Activated CD8-positive, alpha-beta T cell treated with anti-CD3 and anti-CD28 coated beads, Interleukin-2, amount 10 ng/mL, durations not matched to agents 7 days and 5 days (primary cell): ENCODE measurements around the gene NRXN3. TPM values are rescaled to one million over a fixed set of nuclear protein-coding genes. Genes with fewer than 3 reads are reported as not detected.
"Not testable (repeated sequence)": the region's sequence is repeated elsewhere in the genome, so short reads cannot be mapped to it uniquely, and the experiment has no call there.

Experiments used
- ATAC-seq: fragments of 150-1000 bp; cut with Tn5 transposase; one replicate; pipeline ENCODE4 v1.10.0; 2021; ENCODE audit warnings: moderate library complexity
- CTCF ChIA-PET: fragments of 350-600 bp; sonication (Branson Sonifier 250); formaldehyde crosslinking; loops from one replicate; lab custom pipeline; 2021; ENCODE audit warnings: antibody characterized with exemption; lab: Charles Lee
- POLR2A ChIA-PET: fragments of 350-600 bp; sonication (Branson Sonifier 250); formaldehyde crosslinking; loops from one replicate; lab custom pipeline; 2021; ENCODE audit warnings: antibody characterized with exemption; lab: Charles Lee
- DNase-seq: peaks from one replicate; pipeline ENCODE4 v3.0.0-alpha.2; 2020
- H3K27ac Mint-ChIP-seq: one replicate; pipeline ENCODE4 v1.8.0; 2021; ENCODE audit warnings: mild to moderate bottlenecking, mixed read lengths
- H3K27me3 Mint-ChIP-seq: one replicate; pipeline ENCODE4 v1.8.0; 2021; ENCODE audit warnings: low read depth, mixed read lengths
- H3K36me3 Mint-ChIP-seq: one replicate; pipeline ENCODE4 v1.8.0; 2021; ENCODE audit warnings: low read depth, mixed read lengths
- H3K4me1 Mint-ChIP-seq: one replicate; pipeline ENCODE4 v1.8.0; 2021; ENCODE audit warnings: low read depth, mixed read lengths
- H3K4me3 Mint-ChIP-seq: one replicate; pipeline ENCODE4 v1.8.0; 2021; ENCODE audit warnings: mild to moderate bottlenecking, mixed read lengths
- H3K9me3 Mint-ChIP-seq: one replicate; pipeline ENCODE4 v1.8.0; 2022; ENCODE audit warnings: mixed read lengths; ENCODE audit not compliant: insufficient read depth
- total RNA-seq, 2 experiments: library from RNA; stranded (reverse); gene quantifications; one replicate each; pipeline ENCODE4 v1.2.3, GENCODE V29; 2021

NRXN3 gene
- total RNA-seq, 2 experiments from 2014 or later: not detected

- H3K27me3 Mint-ChIP-seq: no peaks in the 10 kb centered on the region
- CTCF ChIA-PET: no interaction called here
- no peaks in the 10 kb centered on the region for H3K36me3 Mint-ChIP-seq
- POLR2A ChIA-PET: interaction anchor here (0.6 kb wide), 1 partner anchor 169 kb away, joined by 3 read pairs; no protein-coding TSS in a partner anchor
- no peak for ATAC-seq
- H3K27ac Mint-ChIP-seq: no peak overlapping the region
- DNase-seq: no peak
- H3K4me3 Mint-ChIP-seq: no peak overlapping the region
- peaks cover 4% of the 10 kb centered on the region for H3K9me3 Mint-ChIP-seq
- no peaks in the 10 kb centered on the region for H3K4me1 Mint-ChIP-seq
Measured at GRCh38 chr14:79767251-79767650, 1597.1 kb downstream of the NRXN3 start.

DNA sequence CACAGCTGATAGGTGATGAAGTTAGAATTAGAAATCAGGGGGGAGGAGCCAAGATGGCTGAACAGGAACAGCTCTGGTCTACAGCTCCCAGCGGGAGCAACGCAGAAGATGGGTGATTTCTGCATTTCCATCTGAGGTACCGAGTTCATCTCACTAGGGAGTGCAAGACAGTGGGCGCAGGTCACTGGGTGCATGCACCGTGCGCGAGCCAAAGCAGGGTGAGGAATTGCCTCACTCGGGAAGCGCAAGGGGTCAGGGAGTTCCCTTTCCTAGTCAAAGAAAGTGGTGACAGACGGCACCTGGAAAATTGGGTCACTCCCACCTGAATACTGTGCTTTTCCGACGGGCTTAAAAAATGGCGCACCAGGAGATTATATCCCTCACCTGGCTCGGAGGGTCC, 1597.5 kb downstream of the NRXN3 start:
- H3K27ac Mint-ChIP-seq, H3K27me3 Mint-ChIP-seq, H3K9me3 Mint-ChIP-seq, CTCF ChIA-PET, H3K4me1 Mint-ChIP-seq, ATAC-seq, H3K36me3 Mint-ChIP-seq, POLR2A ChIA-PET, DNase-seq, H3K4me3 Mint-ChIP-seq: not testable (repeated sequence)

GRCh38 chr14:79781882-79782281, 1611.7 kb downstream of the NRXN3 start:
- ChIA-PET CTCF (no interaction called here), POLR2A (no interaction called here)
- Mint-ChIP-seq H3K9me3 (no peaks in the 10 kb centered on the region), H3K36me3 (no peaks in the 10 kb centered on the region), H3K4me3 (no peak overlapping the region), H3K4me1 (no peaks in the 10 kb centered on the region), H3K27me3 (no peaks in the 10 kb centered on the region), H3K27ac (no peak overlapping the region)
- no peak for DNase-seq
- no peak for ATAC-seq

GRCh38 chr14:79783041-79783440, 1612.9 kb downstream of the NRXN3 start:
- ChIA-PET POLR2A (no interaction called here), CTCF (no interaction called here)
- no peaks in the 10 kb centered on the region for H3K27me3 Mint-ChIP-seq
- ATAC-seq (no peak), DNase-seq (no peak)
- H3K27ac Mint-ChIP-seq: no peak overlapping the region
- H3K4me1 Mint-ChIP-seq: no peaks in the 10 kb centered on the region
- no peaks in the 10 kb centered on the region for H3K36me3 Mint-ChIP-seq
- H3K4me3 Mint-ChIP-seq: no peak overlapping the region
- H3K9me3 Mint-ChIP-seq: peaks cover 4% of the 10 kb centered on the region

- ATAC-seq (no peak), DNase-seq (no peak)
- ChIA-PET POLR2A (no interaction called here), CTCF (no interaction called here)
- Mint-ChIP-seq H3K36me3 (no peaks in the 10 kb centered on the region), H3K4me3 (no peak overlapping the region), H3K27me3 (no peaks in the 10 kb centered on the region), H3K27ac (no peak overlapping the region), H3K4me1 (no peaks in the 10 kb centered on the region), H3K9me3 (peaks cover 8% of the 10 kb centered on the region)
Measured at GRCh38 chr14:79786522-79786921, 1616.3 kb downstream of the NRXN3 start.

DNA sequence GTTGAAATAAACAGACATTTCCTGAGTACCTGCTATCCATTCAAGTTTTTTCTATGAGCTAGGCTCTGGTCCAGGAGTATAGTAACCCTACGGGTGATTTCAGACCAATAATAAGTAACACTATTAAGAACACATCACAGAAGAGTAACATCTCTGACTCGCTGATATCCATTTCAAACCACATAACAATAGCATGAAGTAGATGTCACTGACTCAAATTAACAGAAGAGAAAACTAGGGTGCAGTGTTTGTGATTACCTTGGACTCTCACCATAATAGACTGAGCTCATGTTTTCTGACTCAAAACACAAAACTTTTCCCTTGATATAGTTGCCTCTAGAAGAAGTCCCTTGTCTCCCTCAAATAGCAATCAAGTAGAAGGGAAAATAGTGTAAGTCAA, 1618.2 kb downstream of the NRXN3 start:
- no peak for DNase-seq
- POLR2A ChIA-PET: no interaction called here
- ATAC-seq: no peak
- Mint-ChIP-seq H3K9me3 (peaks cover 8% of the 10 kb centered on the region), H3K4me3 (no peak overlapping the region), H3K36me3 (no peaks in the 10 kb centered on the region), H3K27ac (no peak overlapping the region), H3K4me1 (no peaks in the 10 kb centered on the region), H3K27me3 (no peaks in the 10 kb centered on the region)
- CTCF ChIA-PET: no interaction called here

- Mint-ChIP-seq H3K4me3 (no peak overlapping the region), H3K9me3 (peaks cover 8% of the 10 kb centered on the region), H3K36me3 (no peaks in the 10 kb centered on the region), H3K27ac (no peak overlapping the region), H3K4me1 (no peaks in the 10 kb centered on the region), H3K27me3 (no peaks in the 10 kb centered on the region)
- ATAC-seq (no peak), DNase-seq (no peak)
- POLR2A ChIA-PET: no interaction called here
- CTCF ChIA-PET: no interaction called here
Measured at GRCh38 chr14:79791055-79791732, 1621.0 kb downstream of the NRXN3 start.

GRCh38 chr14:79802093-79802492, 1631.9 kb downstream of the NRXN3 start:
- POLR2A ChIA-PET: no interaction called here
- CTCF ChIA-PET: no interaction called here
- H3K9me3 Mint-ChIP-seq: no peaks in the 10 kb centered on the region
- H3K27ac Mint-ChIP-seq: no peak overlapping the region
- ATAC-seq (no peak), DNase-seq (no peak)
- no peak overlapping the region for H3K4me3 Mint-ChIP-seq
- H3K36me3 Mint-ChIP-seq: no peaks in the 10 kb centered on the region
- H3K27me3 Mint-ChIP-seq: no peaks in the 10 kb centered on the region
- no peaks in the 10 kb centered on the region for H3K4me1 Mint-ChIP-seq

DNA sequence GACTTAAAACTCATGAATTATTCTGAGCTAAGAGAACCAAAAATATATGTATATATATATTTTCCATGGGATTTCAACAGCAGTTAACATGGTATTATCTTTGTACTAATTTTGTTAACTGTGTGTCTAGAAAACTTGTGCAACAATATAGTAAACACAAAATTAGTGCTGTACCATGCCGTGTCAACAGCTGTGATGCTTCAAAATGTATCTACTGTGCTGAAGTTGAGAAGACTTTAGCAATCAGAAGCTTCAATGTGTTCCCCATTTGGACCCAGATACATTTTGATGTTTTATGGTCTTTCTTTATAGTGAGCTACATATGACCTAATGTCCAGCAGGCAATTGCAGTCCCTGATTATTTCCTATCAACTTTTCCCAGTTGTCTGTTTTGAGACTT, 1635.5 kb downstream of the NRXN3 start:
- H3K4me3 Mint-ChIP-seq: no peak overlapping the region
- POLR2A ChIA-PET: no interaction called here
- H3K27ac Mint-ChIP-seq: no peak overlapping the region
- DNase-seq: no peak
- H3K36me3 Mint-ChIP-seq: no peaks in the 10 kb centered on the region
- CTCF ChIA-PET: no interaction called here
- H3K4me1 Mint-ChIP-seq: no peaks in the 10 kb centered on the region
- no peaks in the 10 kb centered on the region for H3K9me3 Mint-ChIP-seq
- no peaks in the 10 kb centered on the region for H3K27me3 Mint-ChIP-seq
- ATAC-seq: no peak

GRCh38 chr14:79809849-79810612, 1639.9 kb downstream of the NRXN3 start:
- no peak overlapping the region for H3K27ac Mint-ChIP-seq
- DNase-seq (no peak), ATAC-seq (no peak)
- no peaks in the 10 kb centered on the region for H3K4me1 Mint-ChIP-seq
- CTCF ChIA-PET: no interaction called here
- POLR2A ChIA-PET: no interaction called here
- H3K36me3 Mint-ChIP-seq: no peaks in the 10 kb centered on the region
- no peaks in the 10 kb centered on the region for H3K27me3 Mint-ChIP-seq
- no peaks in the 10 kb centered on the region for H3K9me3 Mint-ChIP-seq
- no peak overlapping the region for H3K4me3 Mint-ChIP-seq

DNA sequence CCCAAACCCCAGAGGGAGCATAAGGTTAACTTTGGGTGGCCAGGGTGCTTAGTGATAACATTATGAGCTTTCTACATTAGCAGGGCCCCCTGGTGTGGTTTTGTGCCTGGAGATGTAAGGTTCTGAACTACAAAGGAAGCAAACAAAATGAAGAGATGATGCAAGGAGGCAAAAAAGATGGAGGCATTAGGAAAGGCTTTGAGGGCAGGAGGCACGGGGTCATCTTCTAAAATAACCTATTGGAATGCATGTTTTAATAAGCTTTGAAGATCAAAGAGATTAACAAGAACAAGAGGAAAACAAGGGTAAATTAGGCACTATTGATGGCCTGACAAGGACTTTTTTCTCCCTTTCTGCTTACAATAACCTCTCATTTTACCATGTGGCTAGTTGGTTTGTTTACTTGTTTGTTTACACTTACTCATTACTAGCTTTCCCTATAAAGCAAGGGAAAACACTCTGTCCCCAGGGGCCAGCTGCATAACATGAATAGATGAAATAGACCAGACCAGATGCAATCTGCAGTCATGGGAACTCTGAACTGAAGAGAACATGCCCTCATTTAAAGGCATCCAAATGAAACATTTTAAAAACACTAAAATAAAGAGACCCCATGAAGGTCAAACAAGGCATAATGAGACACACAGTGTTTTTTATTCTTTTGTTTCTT, 1650.8 kb downstream of the NRXN3 start:
- no peaks in the 10 kb centered on the region for H3K4me1 Mint-ChIP-seq
- no peak overlapping the region for H3K27ac Mint-ChIP-seq
- H3K27me3 Mint-ChIP-seq: no peaks in the 10 kb centered on the region
- DNase-seq (no peak), ATAC-seq (no peak)
- no peaks in the 10 kb centered on the region for H3K36me3 Mint-ChIP-seq
- ChIA-PET CTCF (no interaction called here), POLR2A (no interaction called here)
- H3K9me3 Mint-ChIP-seq: peaks cover 3% of the 10 kb centered on the region
- no peak overlapping the region for H3K4me3 Mint-ChIP-seq

GRCh38 chr14:79822034-79822433, 1651.9 kb downstream of the NRXN3 start:
- no peak for DNase-seq
- Mint-ChIP-seq H3K4me3 (no peak overlapping the region), H3K27me3 (no peaks in the 10 kb centered on the region), H3K9me3 (peaks cover 3% of the 10 kb centered on the region), H3K36me3 (no peaks in the 10 kb centered on the region), H3K4me1 (no peaks in the 10 kb centered on the region), H3K27ac (no peak overlapping the region)
- ChIA-PET CTCF (no interaction called here), POLR2A (no interaction called here)
- no peak for ATAC-seq
